Germinal center (tissue), 1 donor: ENCODE results near the gene COL11A2.

Experiments used
- DNase-seq: peaks from one replicate; pipeline ENCODE4 v3.0.0; 2012; ENCODE audit warnings: mixed read lengths, low spot score

Gene COL11A2

GRCh38 chr6:33192671-33193602 is 670 bp upstream of the COL11A2 start:
- DNase-seq = peak; percentile 56

- no peak for DNase-seq
Measured at GRCh38 chr6:33191383-33192104, 723 bp downstream of the COL11A2 start.

GRCh38 chr6:33190504-33191107 is 1.7 kb downstream of the COL11A2 start:
- no peak for DNase-seq

- DNase-seq = no peak
Measured at GRCh38 chr6:33189625-33190448, 2.4 kb downstream of the COL11A2 start.

GRCh38 chr6:33189164-33189563 is 3.1 kb downstream of the COL11A2 start:
- DNase-seq = no peak

- DNase-seq = no peak
Measured at GRCh38 chr6:33187809-33188208, 4.5 kb downstream of the COL11A2 start.

- no peak for DNase-seq
Measured at GRCh38 chr6:33185654-33186187, 6.5 kb downstream of the COL11A2 start.

- DNase-seq = no peak
Measured at GRCh38 chr6:33185190-33185589, 7.1 kb downstream of the COL11A2 start.

- DNase-seq = no peak
Measured at GRCh38 chr6:33183071-33183683, 9.1 kb downstream of the COL11A2 start.

- no peak for DNase-seq
Measured at GRCh38 chr6:33181141-33181540, 11.1 kb downstream of the COL11A2 start.

- DNase-seq = no peak
Measured at GRCh38 chr6:33178755-33179475, 13.4 kb downstream of the COL11A2 start.

- DNase-seq = no peak
Measured at GRCh38 chr6:33177552-33178446, 14.5 kb downstream of the COL11A2 start.

- DNase-seq = no peak
Measured at GRCh38 chr6:33176906-33177305, 15.4 kb downstream of the COL11A2 start.

GRCh38 chr6:33175436-33176069 is 16.7 kb downstream of the COL11A2 start:
- no peak for DNase-seq

GRCh38 chr6:33174784-33175183 is 17.5 kb downstream of the COL11A2 start:
- DNase-seq = no peak

GRCh38 chr6:33173535-33174180 is 18.6 kb downstream of the COL11A2 start:
- DNase-seq = no peak

GRCh38 chr6:33172688-33173534 is 19.4 kb downstream of the COL11A2 start:
- DNase-seq = peak; percentile 59
